ENCODE measurements around the gene CDH4. TPM values are rescaled to one million over a fixed set of nuclear protein-coding genes. Genes with fewer than 3 reads are reported as not detected.

Gene CDH4
- total and polyA plus RNA-seq, 8 donors = under 0.01 to 2.2 (median 0.11) TPM; not detected in 2

GRCh38 chr20:61746147-61746646 lies 494.1 kb downstream of the CDH4 start:
- Histone ChIP-seq H3K9me3 (peaks cover 0 to 18% (median 15%) of the 10 kb centered on the region in 4 donors), H3K27me3 (peaks cover 0 to 17% (median 0%) of the 10 kb centered on the region in 3 donors), H3K27ac (no peak overlapping the region), H3K4me3 (no peak overlapping the region), H3K4me1 (no peaks in the 10 kb centered on the region), H3K36me3 (no peaks in the 10 kb centered on the region)
- no peak for DNase-seq
- intact Hi-C loops (cut with DNase I; ENCODE audit: low total_unique reads) = no loop called here
- 88 to 96% (median 91%) methylated on average over 5 to 11 of the region's 11 CpGs for WGBS, 5 donors
- no peak for TF ChIP-seq EP300 (IDR thresholded peaks at IDR 0.05)
- TF ChIP-seq CTCF (IDR thresholded peaks at IDR 0.05) = no peak
- TF ChIP-seq POLR2AphosphoS5 (IDR thresholded peaks at IDR 0.05) = no peak
- no peak for TF ChIP-seq POLR2A (IDR thresholded peaks at IDR 0.05)

GRCh38 chr20:61746781-61747180 lies 494.7 kb downstream of the CDH4 start:
- Histone ChIP-seq H3K4me3 (no peak overlapping the region), H3K9me3 (peaks cover 0 to 21% (median 20%) of the 10 kb centered on the region in 4 donors), H3K27me3 (peaks cover 0 to 18% (median 0%) of the 10 kb centered on the region in 3 donors), H3K27ac (no peak overlapping the region), H3K4me1 (no peaks in the 10 kb centered on the region), H3K36me3 (no peaks in the 10 kb centered on the region)
- no peak for DNase-seq
- WGBS, 5 donors = 80 to 88% (median 87%) methylated on average over 12 of the region's 12 CpGs
- no peak for TF ChIP-seq POLR2A (IDR thresholded peaks at IDR 0.05)
- TF ChIP-seq EP300 (IDR thresholded peaks at IDR 0.05) = no peak
- no peak for TF ChIP-seq CTCF (IDR thresholded peaks at IDR 0.05)
- TF ChIP-seq POLR2AphosphoS5 (IDR thresholded peaks at IDR 0.05) = no peak
- intact Hi-C loops (cut with DNase I; ENCODE audit: low total_unique reads) = no loop called here

- no peaks in the 10 kb centered on the region for H3K4me1 ChIP-seq
- WGBS, 5 donors = 50 to 61% (median 60%) methylated on average over 3 of the region's 3 CpGs
- H3K4me3 ChIP-seq = no peak overlapping the region
- TF ChIP-seq EP300 (IDR thresholded peaks at IDR 0.05) (no peak), POLR2A (IDR thresholded peaks at IDR 0.05) (no peak), CTCF (IDR thresholded peaks at IDR 0.05) (no peak), POLR2AphosphoS5 (IDR thresholded peaks at IDR 0.05) (no peak)
- peaks cover 0 to 22% (median 21%) of the 10 kb centered on the region in 4 donors for H3K9me3 ChIP-seq
- DNase-seq = no peak
- no peaks in the 10 kb centered on the region for H3K36me3 ChIP-seq
- no peak overlapping the region for H3K27ac ChIP-seq
- H3K27me3 ChIP-seq = peaks cover 0 to 9% (median 0%) of the 10 kb centered on the region in 3 donors
- intact Hi-C loops (cut with DNase I; ENCODE audit: low total_unique reads) = no loop called here
These were observed 496.3 kb downstream of the CDH4 start for GRCh38 chr20:61748376-61748775.

- no peaks in the 10 kb centered on the region for H3K4me1 ChIP-seq
- H3K4me3 ChIP-seq = no peak overlapping the region
- intact Hi-C loops (cut with DNase I; ENCODE audit: low total_unique reads) = no loop called here
- WGBS, 5 donors = 70 to 82% (median 74%) methylated on average over 6 of the region's 6 CpGs
- no peak for DNase-seq
- no peaks in the 10 kb centered on the region for H3K36me3 ChIP-seq
- H3K27ac ChIP-seq = no peak overlapping the region
- peaks cover 0 to 22% (median 21%) of the 10 kb centered on the region in 4 donors for H3K9me3 ChIP-seq
- peaks cover 0 to 4% (median 0%) of the 10 kb centered on the region in 3 donors for H3K27me3 ChIP-seq
- TF ChIP-seq EP300 (IDR thresholded peaks at IDR 0.05) = no peak
- no peak for TF ChIP-seq CTCF (IDR thresholded peaks at IDR 0.05)
- no peak for TF ChIP-seq POLR2AphosphoS5 (IDR thresholded peaks at IDR 0.05)
- TF ChIP-seq POLR2A (IDR thresholded peaks at IDR 0.05) = no peak
These were observed 497.5 kb downstream of the CDH4 start for GRCh38 chr20:61749406-61750075.
